Hepatocyte (in vitro differentiated cells): ENCODE data around the gene H2AZ2. TPM values are rescaled to one million over a fixed set of nuclear protein-coding genes. Genes with fewer than 3 reads are reported as not detected.

Source experiments
- DNase-seq: peaks from one replicate; pipeline ENCODE4 v3.0.0-alpha.2; 2016; ENCODE audit warnings: low spot score
- H2AFZ ChIP-seq: fragments of 200-600 bp; sonication (generic); 2 replicates; pipeline ENCODE4 v1.6.0; 2016; ENCODE audit warnings: antibody characterized with exemption, mild to moderate bottlenecking
- H3K27ac ChIP-seq: fragments of 200-600 bp; sonication (generic); 2 replicates; pipeline ENCODE4 v1.5.1; 2016; ENCODE audit warnings: mild to moderate bottlenecking
- H3K27me3 ChIP-seq: fragments of 200-600 bp; sonication (generic); 2 replicates; pipeline ENCODE4 v1.6.1; 2016
- H3K36me3 ChIP-seq: fragments of 200-600 bp; sonication (generic); replicated peaks from 2 replicates; pipeline ENCODE4 v1.5.1; 2016; ENCODE audit warnings: low read depth; ENCODE audit not compliant: insufficient read depth
- H3K4me1 ChIP-seq: fragments of 200-600 bp; sonication (generic); 2 replicates; pipeline ENCODE4 v1.5.1; 2016; ENCODE audit warnings: mild to moderate bottlenecking, moderate library complexity; ENCODE audit not compliant: insufficient read depth
- H3K4me2 ChIP-seq: fragments of 200-600 bp; sonication (generic); 2 replicates; pipeline ENCODE4 v1.6.0; 2016
- H3K4me3 ChIP-seq: fragments of 200-600 bp; sonication (generic); 2 replicates; pipeline ENCODE4 v1.5.1; 2016; ENCODE audit warnings: mild to moderate bottlenecking
- H3K79me2 ChIP-seq: fragments of 200-600 bp; sonication (generic); 2 replicates; pipeline ENCODE4 v1.6.0; 2017; ENCODE audit warnings: mild to moderate bottlenecking
- H3K9me2 ChIP-seq: fragments of 200-600 bp; sonication (generic); replicated peaks from 2 replicates; pipeline ENCODE4 v1.6.0; 2017; ENCODE audit warnings: mild to moderate bottlenecking; ENCODE audit not compliant: insufficient read depth
- H3K9me3 ChIP-seq: fragments of 200-600 bp; sonication (generic); 2 replicates; pipeline ENCODE4 v1.5.1; 2016; ENCODE audit warnings: low read depth, mild to moderate bottlenecking
- H4K20me1 ChIP-seq: fragments of 200-600 bp; sonication (generic); 2 replicates; pipeline ENCODE4 v1.6.0; 2016; ENCODE audit warnings: mild to moderate bottlenecking; ENCODE audit not compliant: insufficient read depth, poor library complexity, severe bottlenecking
- CTCF ChIP-seq: fragments of 200-600 bp; sonication (generic); IDR thresholded peaks from 2 replicates; pipeline ENCODE4 v1.5.1; 2016; ENCODE audit warnings: antibody characterized with exemption, mild to moderate bottlenecking; ENCODE audit not compliant: poor library complexity
- EZH2 ChIP-seq: fragments of 200-600 bp; sonication (generic); IDR thresholded peaks from 2 replicates; pipeline ENCODE4 v1.6.1; 2016; ENCODE audit warnings: antibody characterized with exemption, mild to moderate bottlenecking, borderline replicate concordance
- EZH2phosphoT487 ChIP-seq: fragments of 200-600 bp; sonication (generic); IDR thresholded peaks from one replicate; pipeline ENCODE4 v1.6.1; 2018; ENCODE audit warnings: antibody characterized with exemption, mild to moderate bottlenecking, low read depth, moderate library complexity; ENCODE audit not compliant: unreplicated experiment, severe bottlenecking
- WGBS: methylation state at CpG from one replicate; pipeline ENCODE4 v1.1.6; 2016; ENCODE audit warnings: low lambda C conversion rate; ENCODE audit errors: missing lambda C conversion rate; 5-methylcytosine and 5-hydroxymethylcytosine counted together
- polyA plus RNA-seq: library from polyadenylated mRNA; unstranded; fragments of >200 nt; fragmentation: Nextera tagmentation; extraction: Ambion mirVana; gene quantifications from 2 replicates; pipeline ENCODE4 v1.2.1, GENCODE V29; 2016
- total RNA-seq: library from RNA; depleted of rRNA; stranded (reverse); fragments of >200 nt; gene quantifications from 2 replicates; pipeline ENCODE4 v1.2.3, GENCODE V29; 2014

The H2AZ2 gene
- total and polyA plus RNA-seq, 2 experiments from 2014 or later, result 138 to 178 TPM

DNA sequence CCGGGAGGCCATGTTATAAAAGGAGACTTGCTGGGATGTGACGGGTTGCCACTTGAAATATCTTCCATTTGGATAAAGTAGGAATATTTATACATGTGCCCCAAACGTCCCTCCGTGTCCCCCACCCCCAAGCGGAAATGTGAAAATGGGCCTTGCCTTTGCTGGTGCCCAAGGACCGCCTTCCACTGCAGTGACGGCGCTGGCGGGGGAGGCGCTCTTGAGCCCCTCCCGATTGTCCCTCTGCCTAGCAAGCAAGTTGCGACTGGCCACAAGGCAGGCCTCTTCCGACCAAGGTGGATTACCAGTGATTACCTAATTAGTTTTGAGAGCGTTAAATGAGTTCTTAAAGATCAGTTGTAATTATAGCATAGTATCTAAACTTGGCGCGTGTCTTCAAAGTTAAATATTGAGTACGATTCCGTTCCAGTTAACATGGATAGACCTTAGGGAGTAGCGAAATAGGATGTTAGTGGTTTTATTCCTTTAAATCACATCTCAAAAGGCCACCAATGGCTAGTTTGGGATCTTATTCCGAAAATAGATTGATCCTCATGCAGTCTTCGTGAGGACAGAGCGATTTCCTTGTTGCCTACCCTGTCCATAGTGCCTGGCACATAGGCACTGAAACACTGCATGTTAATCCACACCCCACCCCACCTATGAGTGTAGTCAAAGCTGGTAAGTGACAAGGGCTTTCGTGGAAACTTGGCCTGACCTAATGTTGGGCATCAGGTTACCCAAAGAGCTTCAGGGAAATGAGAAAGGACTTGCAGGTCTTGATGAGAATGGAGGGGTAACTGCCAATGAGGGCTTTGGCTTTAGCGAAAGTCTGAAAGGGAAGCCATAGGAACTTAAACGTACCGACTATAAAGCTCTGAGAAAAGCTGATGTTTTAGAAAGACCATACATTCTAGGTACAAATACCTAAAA lies 50.3 kb downstream of the H2AZ2 start:
- DNase-seq, result peak; percentile 93
- Histone ChIP-seq H4K20me1 (peaks cover 46% of the 10 kb centered on the region), H3K9me2 (no peaks in the 10 kb centered on the region), H3K79me2 (peaks cover 51% of the 10 kb centered on the region), H3K36me3 (no peaks in the 10 kb centered on the region), H3K4me3 (peak overlapping the region; percentile 94), H3K4me2 (peak overlapping the region; percentile 92), H3K27ac (peak overlapping the region; percentile 100), H3K27me3 (no peaks in the 10 kb centered on the region), H3K9me3 (no peaks in the 10 kb centered on the region), H3K4me1 (peaks cover 13% of the 10 kb centered on the region), H2AFZ (peak overlapping the region; percentile 86)
- 2% methylated on average over 26 of the region's 26 CpGs for WGBS
- TF ChIP-seq CTCF (peak; percentile 42), EZH2phosphoT487 (no peak), EZH2 (no peak)

DNA sequence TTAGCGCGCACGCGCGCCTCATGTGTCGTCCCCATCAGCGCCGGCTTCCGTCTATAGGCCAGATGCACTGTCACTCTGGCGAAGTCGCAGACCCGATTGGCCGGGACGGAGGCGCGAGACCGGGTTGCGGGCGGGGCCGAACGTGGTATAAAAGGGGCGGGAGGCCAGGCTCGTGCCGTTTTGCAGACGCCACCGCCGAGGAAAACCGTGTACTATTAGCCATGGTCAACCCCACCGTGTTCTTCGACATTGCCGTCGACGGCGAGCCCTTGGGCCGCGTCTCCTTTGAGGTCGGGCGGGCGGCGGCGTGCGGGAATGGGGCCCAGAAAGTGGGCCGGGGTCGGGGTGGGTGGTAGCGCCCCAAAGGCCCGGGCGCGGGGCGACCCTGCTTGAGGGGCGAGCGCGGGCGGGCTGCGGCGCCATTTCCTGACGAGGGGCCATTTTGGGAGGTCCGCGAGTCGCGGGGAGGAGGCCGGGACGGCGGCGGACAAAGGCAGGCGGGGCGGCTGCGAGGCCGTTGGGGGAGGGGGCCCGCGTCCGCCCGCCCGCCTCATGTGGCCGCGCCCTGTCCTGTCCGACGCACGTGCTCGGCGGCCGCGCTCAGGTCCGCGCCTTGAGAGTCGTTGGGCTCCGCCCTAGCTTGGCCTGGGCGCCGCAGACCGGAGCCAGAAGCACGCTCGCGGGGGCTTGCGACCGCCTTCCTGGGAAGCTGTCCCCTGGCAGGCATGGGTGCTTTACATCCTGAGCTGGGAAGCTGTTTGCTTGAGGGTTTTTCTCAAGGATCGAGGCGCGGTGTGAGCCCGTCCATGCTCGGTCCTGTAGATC lies 51.2 kb downstream of the H2AZ2 start, which contains the start of gene PPIA:
TSS of gene PPIA (plus strand) at position 178 of the 825 bp plus-strand sequence. CDS start at position 222, 44 bp downstream.
- TF ChIP-seq EZH2, result no peak
- TF ChIP-seq EZH2phosphoT487, result no peak
- TF ChIP-seq CTCF, result no peak
- H2AFZ ChIP-seq, result peak within 1 kb of the TSS; percentile 91
- H3K9me3 ChIP-seq, result no peaks in the 10 kb centered on the region
- H3K9me2 ChIP-seq, result no peaks in the 10 kb centered on the region
- H4K20me1 ChIP-seq, result peaks cover 41% of the 10 kb centered on the region
- peak; percentile 99 for DNase-seq
- no peaks in the 10 kb centered on the region for H3K27me3 ChIP-seq
- peaks cover 49% of the 10 kb centered on the region for H3K79me2 ChIP-seq
- WGBS, result 1% methylated on average over 58 of the region's 99 CpGs
- H3K27ac ChIP-seq, result peak within 1 kb of the TSS; percentile 100
- no peaks in the 10 kb centered on the region for H3K36me3 ChIP-seq
- peaks cover 13% of the 10 kb centered on the region for H3K4me1 ChIP-seq
- peak within 1 kb of the TSS; percentile 94 for H3K4me3 ChIP-seq
- peak within 1 kb of the TSS; percentile 92 for H3K4me2 ChIP-seq

- DNase-seq, result no peak
- no peaks in the 10 kb centered on the region for H3K9me2 ChIP-seq
- peaks cover 13% of the 10 kb centered on the region for H3K4me1 ChIP-seq
- TF ChIP-seq CTCF, result no peak
- no peak for TF ChIP-seq EZH2phosphoT487
- TF ChIP-seq EZH2, result no peak
- peak overlapping the region; percentile 100 for H3K27ac ChIP-seq
- peak overlapping the region; percentile 91 for H2AFZ ChIP-seq
- peak overlapping the region; percentile 25 for H3K4me3 ChIP-seq
- peaks cover 38% of the 10 kb centered on the region for H4K20me1 ChIP-seq
- H3K36me3 ChIP-seq, result no peaks in the 10 kb centered on the region
- peak overlapping the region; percentile 84 for H3K4me2 ChIP-seq
- no peaks in the 10 kb centered on the region for H3K27me3 ChIP-seq
- peaks cover 47% of the 10 kb centered on the region for H3K79me2 ChIP-seq
- H3K9me3 ChIP-seq, result no peaks in the 10 kb centered on the region
- 1% methylated on average over 27 of the region's 59 CpGs for WGBS
These were observed 51.8 kb downstream of the H2AZ2 start for GRCh38 chr7:44796034-44796503.
